PC-9 (cell line): Measurements from ENCODE around the gene HOMER2. TPM values are rescaled to one million over a fixed set of nuclear protein-coding genes. Genes with fewer than 3 reads are reported as not detected.

ENCODE experiments used
- BruUV-seq: library from RNA; stranded (reverse); fragments of 400-500 nt; replicated peaks from 2 replicates; lab custom pipeline; 2021; lab: Mats Ljungman, UMichigan
- CTCF ChIA-PET: fragments of 300-600 bp; sonication (Branson Sonifier 250); formaldehyde crosslinking; loops from one replicate; lab custom pipeline; 2022; ENCODE audit warnings: antibody characterized with exemption; lab: Charles Lee
- POLR2A ChIA-PET: fragments of 300-600 bp; sonication (Branson Sonifier 250); formaldehyde crosslinking; loops from one replicate; lab custom pipeline; 2022; ENCODE audit warnings: antibody characterized with exemption; ENCODE audit not compliant: unreplicated experiment; lab: Charles Lee
- DNase-seq, 2 experiments: peaks; one replicate each; pipeline versions ENCODE4 v3.0.0 to v3.0.0-alpha.2; 2015 to 2022; ENCODE audit warnings: mixed read lengths in 1 of 2
- H2AFZ ChIP-seq: fragments of 200-600 bp; sonication (generic); 2 replicates; pipeline ENCODE4 v1.8.1; 2017; ENCODE audit warnings: antibody characterized with exemption
- H3F3A ChIP-seq: fragments of 200-600 bp; sonication (generic); 2 replicates; pipeline ENCODE4 v1.8.1; 2017; ENCODE audit warnings: antibody characterized with exemption, mild to moderate bottlenecking, low read depth; ENCODE audit not compliant: insufficient read depth
- H3K27ac ChIP-seq: fragments of 200-600 bp; sonication (generic); 2 replicates; pipeline ENCODE4 v1.6.1; 2016; ENCODE audit warnings: mixed run types
- H3K27me3 ChIP-seq: fragments of 200-600 bp; sonication (generic); 2 replicates; pipeline ENCODE4 v1.6.1; 2016; ENCODE audit warnings: low read depth, mixed run types; ENCODE audit not compliant: insufficient read depth
- H3K36me3 ChIP-seq: fragments of 200-600 bp; sonication (generic); 2 replicates; pipeline ENCODE4 v1.6.1; 2016; ENCODE audit warnings: low read depth, mixed run types
- H3K4me1 ChIP-seq: fragments of 200-600 bp; sonication (generic); replicated peaks from 2 replicates; pipeline ENCODE4 v1.6.1; 2016; ENCODE audit warnings: mixed run types; ENCODE audit not compliant: insufficient read depth
- H3K4me2 ChIP-seq: fragments of 200-600 bp; sonication (generic); 2 replicates; pipeline ENCODE4 v1.6.1; 2017; ENCODE audit warnings: mixed run types
- H3K4me3 ChIP-seq: fragments of 200-600 bp; sonication (generic); 2 replicates; pipeline ENCODE4 v1.6.1; 2016; ENCODE audit warnings: mixed run types
- H3K79me2 ChIP-seq: fragments of 200-600 bp; sonication (generic); 2 replicates; pipeline ENCODE4 v1.6.1; 2017; ENCODE audit warnings: low read depth, mixed run types
- H3K9me2 ChIP-seq: fragments of 200-600 bp; sonication (generic); 2 replicates; pipeline ENCODE4 v1.8.1; 2017; ENCODE audit warnings: mild to moderate bottlenecking; ENCODE audit not compliant: insufficient read depth
- H3K9me3 ChIP-seq: fragments of 200-600 bp; sonication (generic); 2 replicates; pipeline ENCODE4 v1.8.1; 2016; ENCODE audit warnings: low read depth; ENCODE audit not compliant: insufficient read depth
- H4K20me1 ChIP-seq: fragments of 200-600 bp; sonication (generic); 2 replicates; pipeline ENCODE4 v1.8.1; 2017; ENCODE audit not compliant: insufficient read depth
- CTCF ChIP-seq: fragments of 200-600 bp; sonication (generic); conservative IDR thresholded peaks from 2 replicates; pipeline ENCODE4 v1.6.1; 2017; ENCODE audit warnings: mixed run types, antibody characterized with exemption, mild to moderate bottlenecking, moderate library complexity
- EZH2 ChIP-seq: fragments of 200-600 bp; sonication (generic); IDR thresholded peaks from 2 replicates; pipeline ENCODE4 v1.8.0; 2017; ENCODE audit warnings: antibody characterized with exemption, low read depth
- intact Hi-C: fragments of 100-400 bp; cut with micrococcal nuclease; formaldehyde crosslinking; loops from one replicate; pipeline ENCODE4 v1.10.0; 2022; ENCODE audit not compliant: unreplicated experiment
- total RNA-seq: library from RNA; stranded (reverse); gene quantifications from 2 replicates; pipeline ENCODE4 v1.2.3, GENCODE V29; 2021

The HOMER2 gene
- total RNA-seq, 1 experiment from 2014 or later = 15.1 TPM

- Histone ChIP-seq H3K27me3 (peaks cover 26% of the 10 kb centered on the region), H4K20me1 (no peaks in the 10 kb centered on the region), H3K4me1 (no peaks in the 10 kb centered on the region), H3K36me3 (no peaks in the 10 kb centered on the region), H2AFZ (no peak overlapping the region), H3K9me3 (no peaks in the 10 kb centered on the region), H3K27ac (no peak overlapping the region), H3F3A (no peaks in the 10 kb centered on the region), H3K4me2 (no peak overlapping the region), H3K9me2 (no peaks in the 10 kb centered on the region), H3K79me2 (no peaks in the 10 kb centered on the region), H3K4me3 (no peak overlapping the region)
- ChIA-PET POLR2A (no interaction called here), CTCF (no interaction called here)
- BruUV-seq = no TSS peak
- no peak for TF ChIP-seq EZH2
- intact Hi-C loops = no loop called here
- no peak for DNase-seq
Measured at GRCh38 chr15:82890995-82891390, 61.5 kb downstream of the HOMER2 start.

GRCh38 chr15:82890338-82890994, 62.1 kb downstream of the HOMER2 start:
- H2AFZ ChIP-seq = no peak overlapping the region
- BruUV-seq = no TSS peak
- intact Hi-C loops = no loop called here
- no peaks in the 10 kb centered on the region for H3K79me2 ChIP-seq
- TF ChIP-seq CTCF (no peak), EZH2 (no peak)
- H3K4me2 ChIP-seq = no peak overlapping the region
- no peaks in the 10 kb centered on the region for H3K9me3 ChIP-seq
- H4K20me1 ChIP-seq = no peaks in the 10 kb centered on the region
- ChIA-PET POLR2A (no interaction called here), CTCF (no interaction called here)
- no peak overlapping the region for H3K27ac ChIP-seq
- peaks cover 26% of the 10 kb centered on the region for H3K27me3 ChIP-seq
- H3K36me3 ChIP-seq = no peaks in the 10 kb centered on the region
- H3K4me3 ChIP-seq = no peak overlapping the region
- no peaks in the 10 kb centered on the region for H3F3A ChIP-seq
- H3K4me1 ChIP-seq = no peaks in the 10 kb centered on the region
- no peak for DNase-seq
- no peaks in the 10 kb centered on the region for H3K9me2 ChIP-seq

DNA sequence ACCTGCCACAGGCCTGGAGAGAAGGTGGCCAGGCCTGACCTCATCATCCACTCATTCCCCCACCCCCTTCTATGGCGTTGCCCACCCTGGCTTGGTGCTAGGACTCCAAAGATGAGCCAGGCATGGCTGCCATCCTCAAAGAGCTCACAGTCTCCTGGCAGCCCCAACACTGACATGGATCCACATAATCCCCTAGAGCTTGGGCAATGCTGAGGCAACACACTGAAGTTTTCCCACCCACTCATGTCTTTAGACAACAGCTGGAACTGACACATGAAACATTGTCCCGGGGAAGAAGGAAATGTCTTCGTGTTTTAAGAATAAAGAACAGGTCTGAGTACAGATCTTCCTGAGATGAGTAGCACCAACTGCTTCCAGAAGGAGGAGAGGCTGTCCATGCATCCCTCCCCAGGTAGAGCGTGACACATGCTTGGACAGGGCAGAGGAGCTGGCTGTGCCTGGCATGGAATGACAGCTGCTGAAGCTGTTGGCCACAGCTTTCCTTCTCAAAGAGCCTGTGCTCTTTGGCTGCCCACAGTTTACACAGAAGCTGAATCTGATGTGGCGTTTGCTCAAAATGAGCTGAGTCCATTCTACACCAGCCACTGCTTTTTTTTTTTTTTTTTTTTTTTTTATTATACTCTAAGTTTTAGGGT, 70.1 kb downstream of the HOMER2 start:
- Histone ChIP-seq H3F3A (no peaks in the 10 kb centered on the region), H3K4me2 (no peak overlapping the region), H3K4me3 (no peak overlapping the region), H2AFZ (no peak overlapping the region), H3K27me3 (peaks cover 7% of the 10 kb centered on the region; the same call in 1 of the 2 replicates), H3K27ac (no peak overlapping the region), H3K9me2 (no peaks in the 10 kb centered on the region), H3K36me3 (no peaks in the 10 kb centered on the region), H4K20me1 (no peaks in the 10 kb centered on the region), H3K9me3 (no peaks in the 10 kb centered on the region), H3K4me1 (no peaks in the 10 kb centered on the region), H3K79me2 (no peaks in the 10 kb centered on the region)
- TF ChIP-seq CTCF (no peak), EZH2 (no peak)
- no TSS peak for BruUV-seq
- no peak for DNase-seq
- intact Hi-C loops = no loop called here
- CTCF ChIA-PET = no interaction called here
- POLR2A ChIA-PET = no interaction called here
